Heart right ventricle (tissue), 16 donors: Measurements from ENCODE around the gene KSR2. TPM values are rescaled to one million over a fixed set of nuclear protein-coding genes. Genes with fewer than 3 reads are reported as not detected.

Source experiments
- ATAC-seq, 8 donors: fragments of 200-7000 bp; cut with Tn5 transposase; one replicate each; pipeline ENCODE4 v1.9.1; 2020; ENCODE audit warnings: mild to moderate bottlenecking in 8 of 8, moderate library complexity in 8 of 8, moderate number of reproducible peaks in 1 of 8
- DNase-seq, 2 donors: peaks; one replicate each; pipeline ENCODE4 v3.0.0-alpha.2; 2020
- H3K27ac ChIP-seq, 10 donors: fragments of 200-600 bp; sonication (generic) in 2 of 10; one replicate each; pipeline versions ENCODE4 v1.5.0 to v1.8.0; 2020 to 2022; ENCODE audit warnings: mild to moderate bottlenecking in 3 of 10
- H3K27me3 ChIP-seq, 7 donors: fragments of 200-600 bp; one replicate each; pipeline ENCODE4 v1.8.0; 2021 to 2022; ENCODE audit warnings: mild to moderate bottlenecking in 2 of 7
- H3K36me3 ChIP-seq, 9 donors: fragments of 200-600 bp; sonication (generic) in 1 of 9; one replicate each; pipeline versions ENCODE4 v1.5.0 to v1.8.0; 2020 to 2022; ENCODE audit warnings: mild to moderate bottlenecking in 2 of 9
- H3K4me1 ChIP-seq, 9 donors: fragments of 200-600 bp; sonication (generic) in 1 of 9; one replicate each; pipeline versions ENCODE4 v1.5.0 to v1.8.0; 2020 to 2022; ENCODE audit warnings: mild to moderate bottlenecking in 4 of 9
- H3K4me3 ChIP-seq, 10 donors: fragments of 200-600 bp; sonication (generic) in 2 of 10; one replicate each; pipeline versions ENCODE4 v1.5.0 to v1.8.0; 2020 to 2022; ENCODE audit warnings: mild to moderate bottlenecking in 7 of 10, moderate library complexity in 2 of 10
- H3K9me3 ChIP-seq, 11 donors: fragments of 200-600 bp in 10 of 11; sonication (generic) in 2 of 11; one replicate each; pipeline versions ENCODE4 v1.5.0 to v1.8.0; 2013 to 2022; ENCODE audit warnings: mild to moderate bottlenecking in 2 of 11, control low read depth in 1 of 11, moderate library complexity in 1 of 11
- CTCF ChIP-seq, 9 donors: fragments of 200-600 bp; sonication (generic) in 2 of 9; IDR thresholded peaks; one replicate each; pipeline versions ENCODE4 v1.5.0 to v1.8.0; 2021 to 2022; ENCODE audit warnings: antibody characterized with exemption in 9 of 9, mild to moderate bottlenecking in 5 of 9, moderate library complexity in 1 of 9
- WGBS, 2 donors: extraction: QIAGEN DNeasy Blood & Tissue Kit; methylation state at CpG; one replicate each; pipeline ENCODE4 v1.1.7; 2013; ENCODE audit warnings: inconsistent platforms in 1 of 2; 5-methylcytosine and 5-hydroxymethylcytosine counted together
- intact Hi-C, 10 donors: fragments of 100-400 bp; cut with DNase I; formaldehyde crosslinking; loops; one replicate each; pipeline versions ENCODE4 v1.11.1 to v1.14.2; 2022
- polyA plus RNA-seq, 2 donors: library from polyadenylated mRNA; stranded (reverse); fragments of 200-250 nt; gene quantifications; one replicate each; pipeline ENCODE4 v1.2.3, GENCODE V29; 2013
- total RNA-seq, 10 donors: library from RNA; stranded (reverse); fragmentation: NEBNext Ultra II Directional in 3 of 10; extraction: Animal tissue kit (Norgen Biotek cat#: 25700) in 3 of 10; gene quantifications; one replicate each; pipeline versions ENCODE4 v1.2.1 to v1.2.4, GENCODE V29; 2021 to 2023
- donor health status: Arrhythmogenic right ventricular cardiomyopathy.
- donor health status: ischemic (EF 13 %, LVEDD 7.1; RV severe dilation, severe dysfunction).
- donor health status: healthy with polysubstance abuse.
- donor health status: DM: no; HTN: yes; CAD: no.
- donor health status: DM: no; HTN: no; CAD: no.
- donor health status: ischemic (EF 25% LVEDD 6.9; RV normal size, moderate dysfunction).
- donor health status: ischemic (EF 25% LVEDD 5.7; RV mildly dilated, moderate dysfunction).
- donor health status: healthy.
- donor health status: DM: yes; HTN: yes; CAD: no.
- donor health status: Ischemic cardiomyopathy.
- donor health status: ischemic (EF 35%, LVEDD 5.7; RV mildly dilated, moderate dysfunction).
- donor health status: nonischemic (EF 11% LVEDD 7.7; RV severe dilation, severe dysfunction).
- donor health status: DM: yes; HTN: yes; CAD: no.
- donor health status: PGD.
- donor health status: ischemic (EF 29% LVEDD 5.4; RV normal size, mild dysfunction).
- donor health status: nonischemic (EF 23%, LVEDD 6.1; RV moderate dilation, normal function).

Gene KSR2
- total and polyA plus RNA-seq, 12 donors = 0.02 TPM; not detected in 9

DNA sequence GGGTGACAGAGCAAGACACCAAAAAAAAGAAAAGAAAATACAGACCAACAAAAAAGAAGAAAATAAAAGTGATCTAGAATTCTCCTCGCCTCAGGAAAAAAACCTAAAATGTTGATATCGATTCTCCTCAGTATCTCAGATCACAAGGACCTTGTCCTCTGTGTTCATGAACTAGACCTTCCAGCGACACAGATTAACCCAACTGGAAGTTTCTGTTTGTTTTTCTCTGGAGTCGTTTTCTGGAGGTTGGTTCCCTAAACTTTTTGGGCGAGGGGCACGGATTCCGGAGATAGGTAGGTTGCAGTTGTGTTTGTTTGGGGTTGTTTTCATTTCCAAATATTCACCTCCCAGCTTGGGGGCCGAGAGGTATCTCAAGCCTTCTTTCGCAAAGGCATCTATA lies 47.2 kb upstream of the KSR2 start:
- no peak overlapping the region for H3K27ac ChIP-seq
- DNase-seq = no peak
- no peaks in the 10 kb centered on the region for H3K27me3 ChIP-seq
- peaks cover 0 to 17% (median 9%) of the 10 kb centered on the region in 9 donors for H3K4me1 ChIP-seq
- peaks cover 0 to 22% (median 0%) of the 10 kb centered on the region in 9 donors for H3K36me3 ChIP-seq
- TF ChIP-seq CTCF (IDR thresholded peaks at IDR 0.05) = no peak
- ATAC-seq = no peak
- H3K9me3 ChIP-seq = no peaks in the 10 kb centered on the region
- 33 to 43% methylated on average over 9 of the region's 9 CpGs for WGBS, 2 donors
- peak overlapping the region in 9 of 10 donors; percentile 82 to 98 (median 93) for H3K4me3 ChIP-seq
- intact Hi-C loops = loop anchor here in 4 of 10 donors (5.0 to 10.0 kb wide), 3 partner anchors 46 to 141 kb away; partner anchors contain the start of gene WSB2 (in 1 of the 4)

GRCh38 chr12:118015306-118015705 lies 46.5 kb upstream of the KSR2 start:
- H3K27ac ChIP-seq = no peak overlapping the region
- 92 to 95% methylated on average over 2 of the region's 2 CpGs for WGBS, 2 donors
- no peaks in the 10 kb centered on the region for H3K27me3 ChIP-seq
- H3K9me3 ChIP-seq = no peaks in the 10 kb centered on the region
- ATAC-seq (no peak), DNase-seq (no peak)
- H3K36me3 ChIP-seq = peaks cover 0 to 16% (median 0%) of the 10 kb centered on the region in 9 donors
- intact Hi-C loops = loop anchor here in 4 of 10 donors (5.0 to 10.0 kb wide), 3 partner anchors 47 to 141 kb away; partner anchors contain the start of gene WSB2 (in 1 of the 4)
- peaks cover 0 to 17% (median 9%) of the 10 kb centered on the region in 9 donors for H3K4me1 ChIP-seq
- no peak for TF ChIP-seq CTCF (IDR thresholded peaks at IDR 0.05)
- H3K4me3 ChIP-seq = no peak overlapping the region

GRCh38 chr12:118013283-118013682 lies 44.5 kb upstream of the KSR2 start:
- TF ChIP-seq CTCF (IDR thresholded peaks at IDR 0.05) = no peak
- no peak for ATAC-seq
- no peak for DNase-seq
- WGBS, 2 donors = 82 to 88% methylated on average over 3 of the region's 3 CpGs
- Histone ChIP-seq H3K4me3 (no peak overlapping the region), H3K27me3 (peaks cover 0 to 3% (median 0%) of the 10 kb centered on the region in 7 donors), H3K9me3 (no peaks in the 10 kb centered on the region), H3K27ac (no peak overlapping the region), H3K36me3 (no peaks in the 10 kb centered on the region), H3K4me1 (peaks cover 0 to 17% (median 9%) of the 10 kb centered on the region in 9 donors)
- intact Hi-C loops = loop anchor here in 3 of 10 donors (10.0 kb wide), 1 partner anchor 138 kb away; no protein-coding TSS in a partner anchor

GRCh38 chr12:118011961-118012360 lies 43.2 kb upstream of the KSR2 start:
- no peaks in the 10 kb centered on the region for H3K36me3 ChIP-seq
- TF ChIP-seq CTCF (IDR thresholded peaks at IDR 0.05) = no peak
- DNase-seq (no peak), ATAC-seq (no peak)
- H3K4me3 ChIP-seq = no peak overlapping the region
- H3K27ac ChIP-seq = no peak overlapping the region
- H3K9me3 ChIP-seq = no peaks in the 10 kb centered on the region
- peaks cover 0 to 9% (median 3%) of the 10 kb centered on the region in 9 donors for H3K4me1 ChIP-seq
- intact Hi-C loops = loop anchor here in 3 of 10 donors (10.0 kb wide), 1 partner anchor 137 kb away; no protein-coding TSS in a partner anchor
- peaks cover 0 to 3% (median 0%) of the 10 kb centered on the region in 7 donors for H3K27me3 ChIP-seq
- 89% methylated on average over 3 of the region's 3 CpGs for WGBS, 2 donors
